Uterus (tissue), 2 donors: ENCODE measurements around the gene PIK3R3.

Experiments
- CTCF ChIP-seq, 4 experiments: fragments of 200-600 bp in 2 of 4; fragments of 450-650 bp in 2 of 4; sonication (generic) in 2 of 4; IDR thresholded peaks; one replicate each; pipeline ENCODE4 v1.5.1; 2016 to 2019; ENCODE audit warnings: antibody characterized with exemption in 4 of 4, mild to moderate bottlenecking in 2 of 4, moderate library complexity in 1 of 4
- POLR2A ChIP-seq, 2 donors: fragments of 450-650 bp; IDR thresholded peaks; one replicate each; pipeline ENCODE4 v1.6.1; 2016; ENCODE audit warnings: antibody characterized with exemption in 2 of 2, mild to moderate bottlenecking in 1 of 2, moderate library complexity in 1 of 2

- TF ChIP-seq POLR2A (IDR thresholded peaks at IDR 0.05) (no peak), CTCF (IDR thresholded peaks at IDR 0.05) (peak; percentile 94 to 95 (median 95))
These were observed 95.3 kb downstream of the PIK3R3 start for GRCh38 chr1:46036894-46037839.
